ENCODE measurements around the gene EME2. TPM values are rescaled to one million over a fixed set of nuclear protein-coding genes. Genes with fewer than 3 reads are reported as not detected.

Gene EME2
- total RNA-seq, 4 donors from 2014 or later, result 2.3 to 13.8 (median 5.2) TPM

DNA sequence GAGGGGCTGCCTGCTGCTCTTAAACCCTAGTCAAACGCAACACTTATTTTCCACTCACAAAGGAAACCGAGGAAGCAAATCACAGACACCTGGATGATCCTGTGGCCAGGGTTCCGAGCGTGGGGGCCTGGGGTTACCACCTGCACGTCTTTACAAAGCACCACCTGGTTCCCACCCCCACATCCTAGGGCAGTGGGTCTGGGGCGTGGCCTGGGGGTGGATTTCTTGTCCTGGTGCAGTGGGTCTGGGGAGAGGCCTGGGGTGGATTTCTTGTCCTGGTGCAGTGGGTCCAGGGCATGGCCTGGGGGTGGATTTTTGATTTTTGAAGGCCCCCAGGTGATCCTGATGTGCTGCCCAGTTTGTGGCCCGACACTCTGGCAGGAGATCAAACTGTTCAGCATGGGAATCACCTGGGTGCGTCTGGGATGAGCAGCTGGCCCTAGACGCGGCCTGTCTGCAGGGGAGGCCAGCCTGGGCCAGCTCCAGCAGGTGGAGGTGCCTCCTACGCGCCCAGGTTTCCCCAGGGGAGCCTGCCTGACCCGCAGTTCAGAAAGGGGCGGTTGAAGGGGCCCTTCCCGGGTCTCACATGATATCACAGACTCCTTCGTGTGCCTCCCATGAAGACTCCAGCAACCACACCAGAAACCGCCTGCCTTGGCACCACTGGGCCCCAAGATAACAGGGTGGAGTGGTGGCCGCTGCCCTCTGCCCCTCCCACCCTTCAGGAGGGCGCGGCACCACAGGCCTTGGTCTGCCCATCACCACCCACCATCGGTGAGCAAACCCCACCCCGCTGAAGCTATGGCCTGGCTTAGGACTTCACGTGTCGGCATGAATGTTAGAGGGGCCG is 47.7 kb downstream of the EME2 start:
- no peak for TF ChIP-seq CTCF (IDR thresholded peaks at IDR 0.05; ENCODE audit: low read depth)

GRCh38 chr16:1820946-1821290 is 48.3 kb downstream of the EME2 start:
- no peak for TF ChIP-seq CTCF (IDR thresholded peaks at IDR 0.05; ENCODE audit: low read depth)

DNA sequence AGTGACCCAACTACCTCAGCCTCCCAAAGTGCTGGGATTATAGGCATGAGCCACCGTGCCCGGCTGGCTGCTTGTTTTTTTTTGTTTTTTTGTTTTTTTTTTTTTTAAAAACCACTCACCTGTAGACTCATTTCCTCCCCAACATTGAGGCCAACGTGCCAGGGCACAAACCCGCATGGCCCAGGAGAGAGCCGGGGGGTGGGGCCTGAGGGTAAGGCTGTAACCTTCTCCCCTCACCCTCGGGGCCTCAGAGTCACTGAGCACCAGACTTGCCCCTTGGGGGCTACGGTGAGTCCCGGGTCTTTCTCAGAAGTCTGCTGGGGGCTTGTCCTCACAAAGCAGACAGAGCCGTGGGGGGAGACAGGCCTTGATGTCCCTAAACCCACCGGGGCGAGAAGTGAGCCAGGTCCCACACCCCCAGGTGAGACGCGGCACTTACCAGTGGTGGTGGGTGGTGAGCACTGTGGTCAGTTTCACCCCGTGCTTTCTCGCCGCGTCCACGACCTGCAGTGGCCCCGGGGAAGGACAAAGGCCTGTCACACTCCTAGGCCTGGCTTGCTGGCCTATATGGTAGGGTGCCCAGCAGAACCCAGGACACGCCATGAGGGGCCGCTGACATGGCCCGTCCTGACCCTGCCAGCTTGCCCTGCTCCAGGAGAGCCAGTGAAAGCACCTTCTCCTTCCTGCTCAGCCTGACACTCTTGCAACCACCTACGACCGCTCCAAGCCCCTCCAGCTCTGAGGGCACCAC is 49.4 kb downstream of the EME2 start:
- no peak for TF ChIP-seq CTCF (IDR thresholded peaks at IDR 0.05; ENCODE audit: low read depth)

DNA sequence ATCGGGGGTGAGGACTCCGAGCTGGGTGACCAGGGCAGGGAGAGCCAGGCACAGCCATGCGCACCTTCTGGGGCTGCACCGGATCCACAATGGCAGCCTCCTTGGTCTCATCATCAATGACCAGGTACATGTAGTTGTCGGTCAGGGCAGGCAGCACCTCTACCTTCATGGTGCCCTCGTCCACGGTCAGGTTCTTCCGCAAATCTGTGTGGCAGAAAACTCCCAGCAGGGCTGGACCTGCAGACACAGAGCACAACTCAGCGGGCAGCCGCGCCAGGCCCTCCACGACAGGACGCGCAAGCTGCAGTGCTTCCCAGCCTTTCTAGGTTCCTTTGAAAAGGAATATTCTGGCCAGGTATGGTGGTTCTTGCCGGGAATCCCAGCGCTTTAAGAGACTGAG is 50.2 kb downstream of the EME2 start:
- TF ChIP-seq CTCF (IDR thresholded peaks at IDR 0.05; ENCODE audit: low read depth), result no peak

DNA sequence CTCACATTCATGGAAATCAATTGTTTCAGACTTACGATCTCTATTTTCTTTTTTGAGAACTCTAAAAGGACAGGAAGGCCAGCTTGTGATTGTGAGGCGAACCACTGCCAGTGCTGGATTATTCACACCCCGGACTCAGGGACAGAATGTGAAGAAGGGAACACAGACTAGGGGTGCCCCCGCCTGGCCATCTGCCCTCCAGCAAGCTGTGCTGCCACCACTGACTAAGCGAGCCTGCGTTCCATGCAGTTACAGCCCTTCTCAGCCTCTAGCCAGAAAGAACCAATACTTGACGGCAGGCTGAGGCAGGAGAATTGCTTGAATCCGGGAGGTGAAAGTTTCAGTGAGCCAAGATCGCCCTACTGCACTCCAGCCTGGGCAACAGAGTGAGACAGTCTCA is 51.2 kb downstream of the EME2 start:
- TF ChIP-seq CTCF (IDR thresholded peaks at IDR 0.05; ENCODE audit: low read depth), result no peak

- no peak for TF ChIP-seq CTCF (IDR thresholded peaks at IDR 0.05; ENCODE audit: low read depth)
These were observed 52.8 kb downstream of the EME2 start for GRCh38 chr16:1825381-1825863.

Small RNA genes lying within 50 kb of the gene (small RNA-seq; reads per million reads assigned to genes)
- 0.97 reads per million for gene MIR3177

Other genes starting within 250 kb of the EME2 start
- 10 to 100 TPM; 14.1 to 87.6 (median 24.6) TPM for gene TMEM204, start 239.1 kb upstream of the EME2 start, total RNA-seq
- 10 to 100 TPM in 3 of 4 donors, 1 to 10 TPM in 1; 6.5 to 20.5 (median 16.6) TPM for gene IFT140, start 160.7 kb upstream of the EME2 start, total RNA-seq
- gene CRAMP1, start 160.4 kb upstream of the EME2 start, total RNA-seq, result 10 to 100 TPM in 1 of 4 donors, 1 to 10 TPM in 3; 6.8 to 13.9 (median 8.7) TPM
- 10 to 100 TPM; 13.2 to 26.4 (median 16.7) TPM for gene JPT2, start 94.5 kb upstream of the EME2 start, total RNA-seq
- 10 to 100 TPM; 15.8 to 92.1 (median 39.0) TPM for gene MAPK8IP3, start 66.6 kb upstream of the EME2 start, total RNA-seq
- gene NME3, start 1.3 kb upstream of the EME2 start, total RNA-seq, result 100 to 1,000 TPM in 1 of 4 donors, 10 to 100 TPM in 3; 34.1 to 102 (median 62.8) TPM
- 10 to 100 TPM; 34.1 to 62.4 (median 57.2) TPM for gene MRPS34, start 324 bp downstream of the EME2 start, total RNA-seq
- 100 to 1,000 TPM in 1 of 4 donors, 10 to 100 TPM in 3; 14.7 to 102 (median 64.5) TPM for gene SPSB3, start 9.8 kb downstream of the EME2 start, total RNA-seq
- gene NUBP2, start 10.2 kb downstream of the EME2 start, total RNA-seq, result 10 to 100 TPM; 17.0 to 77.2 (median 49.7) TPM
- under 1 TPM in 1 of 4 donors, not detected in 3; 0.66 TPM for gene IGFALS, start 20.9 kb downstream of the EME2 start, total RNA-seq
- 100 to 1,000 TPM in 2 of 4 donors, 10 to 100 TPM in 2; 50.4 to 121 (median 108) TPM for gene HAGH, start 54.0 kb downstream of the EME2 start, total RNA-seq
- gene FAHD1, start 54.4 kb downstream of the EME2 start, total RNA-seq, result 10 to 100 TPM; 25.4 to 42.0 (median 30.8) TPM
- not detected for gene MEIOB, start 99.4 kb downstream of the EME2 start, total RNA-seq
- not detected for gene HS3ST6, start 145.6 kb downstream of the EME2 start, total RNA-seq
- gene MSRB1, start 170.4 kb downstream of the EME2 start, total RNA-seq, result 10 to 100 TPM; 11.2 to 30.0 (median 18.1) TPM
- not detected for gene RPL3L, start 181.9 kb downstream of the EME2 start, total RNA-seq
- 100 to 1,000 TPM; 120 to 198 (median 186) TPM for gene NDUFB10, start 186.7 kb downstream of the EME2 start, total RNA-seq
- gene RPS2, start 192.0 kb downstream of the EME2 start, total RNA-seq, result 1,000 to 10,000 TPM; 1,492 to 1,850 (median 1,797) TPM
- not detected for gene RNF151, start 194.0 kb downstream of the EME2 start, total RNA-seq
- 10 to 100 TPM; 20.9 to 30.6 (median 26.6) TPM for gene TBL3, start 199.2 kb downstream of the EME2 start, total RNA-seq
- not detected for gene NOXO1, start 208.7 kb downstream of the EME2 start, total RNA-seq
- gene GFER, start 211.4 kb downstream of the EME2 start, total RNA-seq, result 10 to 100 TPM in 3 of 4 donors, 1 to 10 TPM in 1; 9.1 to 17.4 (median 16.1) TPM
- gene SYNGR3, start 217.2 kb downstream of the EME2 start, total RNA-seq, result not detected
- gene ZNF598, start 237.0 kb downstream of the EME2 start, total RNA-seq, result 10 to 100 TPM; 13.9 to 45.0 (median 15.0) TPM
- not detected for gene NPW, start 247.0 kb downstream of the EME2 start, total RNA-seq